Effector memory CD4-positive, alpha-beta T cell (primary cell): ENCODE measurements around the gene AQP5.
"Not testable (repeated sequence)": the region's sequence is repeated elsewhere in the genome, so short reads cannot be mapped to it uniquely, and the experiment has no call there.

Experiments used
- DNase-seq, 3 donors: peaks; one replicate each; pipeline ENCODE4 v3.0.0-alpha.2; 2020
- H3K27ac ChIP-seq: 2 replicates; pipeline ENCODE4 v1.7.0; 2013; ENCODE audit warnings: mild to moderate bottlenecking, low read length, moderate library complexity; ENCODE audit not compliant: insufficient read depth, poor library complexity, severe bottlenecking
- H3K27me3 ChIP-seq: replicated peaks from 2 replicates; pipeline ENCODE4 v1.7.0; 2013; ENCODE audit warnings: mild to moderate bottlenecking, low read length; ENCODE audit not compliant: insufficient read depth, control insufficient read depth, poor library complexity, severe bottlenecking
- H3K36me3 ChIP-seq: 2 replicates; pipeline ENCODE4 v1.7.0; 2013; ENCODE audit warnings: mild to moderate bottlenecking, low read length, moderate library complexity; ENCODE audit not compliant: control insufficient read depth, insufficient read depth
- H3K4me1 ChIP-seq: 2 replicates; pipeline ENCODE4 v1.7.0; 2013; ENCODE audit warnings: low read length, mild to moderate bottlenecking; ENCODE audit not compliant: control insufficient read depth, insufficient read depth, poor library complexity, severe bottlenecking
- H3K4me3 ChIP-seq: 2 replicates; pipeline ENCODE4 v1.7.0; 2013; ENCODE audit warnings: low read length, low read depth, mild to moderate bottlenecking; ENCODE audit not compliant: insufficient read depth, poor library complexity, severe bottlenecking
- H3K9me3 ChIP-seq: 2 replicates; pipeline ENCODE4 v1.7.0; 2013; ENCODE audit warnings: mild to moderate bottlenecking, low read length, moderate library complexity; ENCODE audit not compliant: control insufficient read depth

Gene AQP5

GRCh38 chr12:49980501-49981349 lies 19.1 kb downstream of the AQP5 start:
- H3K36me3 ChIP-seq = no peaks in the 10 kb centered on the region

GRCh38 chr12:49982246-49983087 lies 20.8 kb downstream of the AQP5 start:
- no peak overlapping the region for H3K27ac ChIP-seq
- no peak overlapping the region for H3K4me3 ChIP-seq
- no peaks in the 10 kb centered on the region for H3K36me3 ChIP-seq
- H3K4me1 ChIP-seq = no peaks in the 10 kb centered on the region
- DNase-seq = no peak
- H3K9me3 ChIP-seq = no peaks in the 10 kb centered on the region
- no peaks in the 10 kb centered on the region for H3K27me3 ChIP-seq

More at GRCh38 chr12:49980501-49981349, 19.1 kb downstream of the AQP5 start:
- H3K4me3 ChIP-seq = no peak overlapping the region
- no peaks in the 10 kb centered on the region for H3K4me1 ChIP-seq
- no peak for DNase-seq
- no peaks in the 10 kb centered on the region for H3K9me3 ChIP-seq
- H3K27me3 ChIP-seq = no peaks in the 10 kb centered on the region
- H3K27ac ChIP-seq = no peak overlapping the region

GRCh38 chr12:49983892-49984291 lies 22.2 kb downstream of the AQP5 start:
- no peak overlapping the region for H3K27ac ChIP-seq

GRCh38 chr12:49984476-49985359 lies 23.0 kb downstream of the AQP5 start:
- no peak for DNase-seq
- no peak overlapping the region for H3K4me3 ChIP-seq
- no peak overlapping the region for H3K27ac ChIP-seq
- H3K9me3 ChIP-seq = no peaks in the 10 kb centered on the region
- H3K27me3 ChIP-seq = no peaks in the 10 kb centered on the region
- H3K4me1 ChIP-seq = no peaks in the 10 kb centered on the region
- no peaks in the 10 kb centered on the region for H3K36me3 ChIP-seq

More at GRCh38 chr12:49983892-49984291, 22.2 kb downstream of the AQP5 start:
- no peaks in the 10 kb centered on the region for H3K27me3 ChIP-seq
- H3K4me1 ChIP-seq = no peaks in the 10 kb centered on the region
- no peaks in the 10 kb centered on the region for H3K36me3 ChIP-seq
- no peak overlapping the region for H3K4me3 ChIP-seq
- H3K9me3 ChIP-seq = no peaks in the 10 kb centered on the region
- no peak for DNase-seq

GRCh38 chr12:49985981-49986380 lies 24.3 kb downstream of the AQP5 start:
- DNase-seq = no peak
- no peaks in the 10 kb centered on the region for H3K4me1 ChIP-seq

GRCh38 chr12:49986476-49986875 lies 24.8 kb downstream of the AQP5 start:
- H3K27me3 ChIP-seq, H3K27ac ChIP-seq, DNase-seq, H3K4me1 ChIP-seq, H3K36me3 ChIP-seq, H3K4me3 ChIP-seq, H3K9me3 ChIP-seq: not testable (repeated sequence)

More at GRCh38 chr12:49985981-49986380, 24.3 kb downstream of the AQP5 start:
- Histone ChIP-seq H3K27ac (no peak overlapping the region), H3K27me3 (no peaks in the 10 kb centered on the region), H3K9me3 (no peaks in the 10 kb centered on the region), H3K36me3 (peaks cover 4% of the 10 kb centered on the region), H3K4me3 (no peak overlapping the region)

GRCh38 chr12:49987625-49988303 lies 26.1 kb downstream of the AQP5 start:
- Histone ChIP-seq H3K4me3 (no peak overlapping the region), H3K9me3 (no peaks in the 10 kb centered on the region), H3K27ac (no peak overlapping the region), H3K27me3 (no peaks in the 10 kb centered on the region), H3K4me1 (no peaks in the 10 kb centered on the region), H3K36me3 (peaks cover 4% of the 10 kb centered on the region)
- no peak for DNase-seq

- not testable (repeated sequence) for H3K27me3 ChIP-seq, H3K36me3 ChIP-seq, DNase-seq, H3K27ac ChIP-seq, H3K4me1 ChIP-seq, H3K4me3 ChIP-seq, H3K9me3 ChIP-seq
These were observed 27.7 kb downstream of the AQP5 start for GRCh38 chr12:49989400-49989799.

- no peak overlapping the region for H3K27ac ChIP-seq
- no peak for DNase-seq
- H3K9me3 ChIP-seq = no peaks in the 10 kb centered on the region
- H3K4me1 ChIP-seq = no peaks in the 10 kb centered on the region
- no peak overlapping the region for H3K4me3 ChIP-seq
- H3K27me3 ChIP-seq = no peaks in the 10 kb centered on the region
- peaks cover 8% of the 10 kb centered on the region for H3K36me3 ChIP-seq
These were observed 28.6 kb downstream of the AQP5 start for GRCh38 chr12:49990273-49990672.
